Kidney (tissue), 14 donors: Measurements from ENCODE around the gene CRY1. TPM values are rescaled to one million over a fixed set of nuclear protein-coding genes. Genes with fewer than 3 reads are reported as not detected.
"Not testable (repeated sequence)": the region's sequence is repeated elsewhere in the genome, so short reads cannot be mapped to it uniquely, and the experiment has no call there.

Experiments used
- DNase-seq, 5 donors: peaks; one replicate each; pipeline ENCODE4 v3.0.0-alpha.2; 2013 to 2020
- FAIRE-seq: peaks from 2 replicates; lab custom pipeline; 2012; peaks lifted over from hg19 to GRCh38; lab: Jason Lieb, UNC
- H3K27ac ChIP-seq, 2 donors: one replicate each; pipeline ENCODE4 v1.7.0; 2013; ENCODE audit warnings: low read depth in 2 of 2, low read length in 2 of 2, inconsistent platforms in 1 of 2
- H3K27me3 ChIP-seq: one replicate; pipeline ENCODE4 v1.7.1; 2013; ENCODE audit warnings: low read length, inconsistent platforms; ENCODE audit not compliant: control insufficient read depth, insufficient read depth
- H3K36me3 ChIP-seq, 3 donors: one replicate each; pipeline versions ENCODE4 v1.7.0 to v1.7.1; 2013; ENCODE audit warnings: low read length in 3 of 3, control low read depth in 1 of 3, inconsistent platforms in 1 of 3; ENCODE audit not compliant: insufficient read depth in 3 of 3, control insufficient read depth in 2 of 3
- H3K4me1 ChIP-seq, 3 donors: one replicate each; pipeline versions ENCODE4 v1.7.0 to v1.7.1; 2013; ENCODE audit warnings: low read length in 3 of 3, inconsistent platforms in 1 of 3, low read depth in 1 of 3; ENCODE audit not compliant: control insufficient read depth in 2 of 3, insufficient read depth in 2 of 3
- H3K4me3 ChIP-seq, 3 donors: one replicate each; pipeline versions ENCODE4 v1.7.0 to v1.8.1; 2013; ENCODE audit warnings: low read length in 3 of 3, control low read depth in 1 of 3, inconsistent platforms in 1 of 3
- H3K9ac ChIP-seq, 3 donors: one replicate each; pipeline versions ENCODE4 v1.7.0 to v1.7.1; 2013; ENCODE audit warnings: low read length in 3 of 3, control low read depth in 1 of 3, inconsistent platforms in 1 of 3
- H3K9me3 ChIP-seq, 3 donors: one replicate each; pipeline versions ENCODE4 v1.7.0 to v1.7.1; 2013; ENCODE audit warnings: low read length in 3 of 3, control low read depth in 1 of 3, inconsistent platforms in 1 of 3; ENCODE audit not compliant: control insufficient read depth in 2 of 3, insufficient read depth in 1 of 3
- intact Hi-C: fragments of 100-400 bp; cut with DNase I; formaldehyde crosslinking; loops from one replicate; pipeline ENCODE4 v1.11.1; 2022
- polyA plus RNA-seq: library from polyadenylated mRNA; stranded (reverse); fragments of 350-450 nt; fragmentation: Illumina TruSeq; extraction: RNeasy Lipid Tissue Mini Kit (QIAGEN cat#74804); gene quantifications from one replicate; pipeline ENCODE4 v1.2.3, GENCODE V29; 2014; ENCODE audit warnings: low read depth, low replicate concordance; ENCODE audit not compliant: insufficient read depth
- total RNA-seq: library from RNA; stranded (reverse); fragmentation: NEBNext Ultra II Directional; extraction: Animal tissue kit (Norgen Biotek cat#: 25700); gene quantifications from one replicate; pipeline ENCODE4 v1.2.1, GENCODE V29; 2021
- TF ChIP-seq, protein P1 (sequence below): IDR thresholded peaks from 3 replicates; pipeline ENCODE4 v1.5.1; 2012; ENCODE audit warnings: mild to moderate bottlenecking, moderate library complexity, borderline replicate concordance; ENCODE audit not compliant: insufficient read depth; ENCODE audit errors: extremely low read depth
- donor health status: control.
- donor health status: control.
- donor health status: control.
- donor health status: control.
- donor health status: control.
- donor health status: DM: yes; HTN: yes; CAD: no.
- donor health status: Normal renal cell carcinoma (clear cell type).

Gene CRY1
- total and polyA plus RNA-seq, 2 donors from 2014 or later = 8.4 to 17.7 TPM

DNA sequence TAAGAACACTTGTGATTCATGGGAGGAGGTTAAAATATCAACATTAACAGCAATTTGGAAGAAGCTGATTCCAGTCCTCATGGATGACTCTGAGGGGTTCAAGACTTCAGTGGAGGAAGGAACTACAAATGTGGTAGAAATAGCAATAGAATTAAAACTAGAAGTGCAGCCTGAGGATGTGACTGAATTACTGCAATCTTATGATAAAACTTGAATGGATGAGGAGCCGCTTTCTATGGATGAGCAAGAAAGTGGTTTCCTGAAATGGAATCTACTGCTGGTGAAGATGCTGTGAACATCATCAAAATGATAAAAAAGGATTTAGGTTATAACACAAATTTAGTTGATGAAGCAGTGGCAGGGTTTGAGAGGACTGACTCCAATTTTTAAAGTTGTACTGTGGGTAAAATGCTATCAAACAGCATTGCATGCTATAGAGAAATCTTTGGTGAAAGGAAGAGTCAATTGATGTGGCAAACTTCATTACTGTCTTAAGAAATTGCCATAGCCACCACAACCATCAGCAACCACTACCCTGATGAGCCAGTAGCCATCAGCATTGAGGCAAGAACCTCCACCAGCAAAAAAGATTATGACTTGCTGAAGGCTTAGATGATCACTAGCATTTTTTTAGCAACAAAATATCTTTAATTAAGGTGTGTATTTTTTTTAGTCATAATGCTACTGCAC lies 80.5 kb downstream of the CRY1 start:
- H3K27me3 ChIP-seq = no peaks in the 10 kb centered on the region
- H3K27ac ChIP-seq = no peak overlapping the region
- FAIRE-seq = no peak
- H3K9ac ChIP-seq = no peak overlapping the region
- intact Hi-C loops = no loop called here
- no peak for DNase-seq
- no peak overlapping the region for H3K4me3 ChIP-seq
- no peaks in the 10 kb centered on the region for H3K4me1 ChIP-seq
- H3K36me3 ChIP-seq = peaks cover 0 to 2% (median 0%) of the 10 kb centered on the region in 3 donors
- no peaks in the 10 kb centered on the region for H3K9me3 ChIP-seq
- TF ChIP-seq, protein P1, sequence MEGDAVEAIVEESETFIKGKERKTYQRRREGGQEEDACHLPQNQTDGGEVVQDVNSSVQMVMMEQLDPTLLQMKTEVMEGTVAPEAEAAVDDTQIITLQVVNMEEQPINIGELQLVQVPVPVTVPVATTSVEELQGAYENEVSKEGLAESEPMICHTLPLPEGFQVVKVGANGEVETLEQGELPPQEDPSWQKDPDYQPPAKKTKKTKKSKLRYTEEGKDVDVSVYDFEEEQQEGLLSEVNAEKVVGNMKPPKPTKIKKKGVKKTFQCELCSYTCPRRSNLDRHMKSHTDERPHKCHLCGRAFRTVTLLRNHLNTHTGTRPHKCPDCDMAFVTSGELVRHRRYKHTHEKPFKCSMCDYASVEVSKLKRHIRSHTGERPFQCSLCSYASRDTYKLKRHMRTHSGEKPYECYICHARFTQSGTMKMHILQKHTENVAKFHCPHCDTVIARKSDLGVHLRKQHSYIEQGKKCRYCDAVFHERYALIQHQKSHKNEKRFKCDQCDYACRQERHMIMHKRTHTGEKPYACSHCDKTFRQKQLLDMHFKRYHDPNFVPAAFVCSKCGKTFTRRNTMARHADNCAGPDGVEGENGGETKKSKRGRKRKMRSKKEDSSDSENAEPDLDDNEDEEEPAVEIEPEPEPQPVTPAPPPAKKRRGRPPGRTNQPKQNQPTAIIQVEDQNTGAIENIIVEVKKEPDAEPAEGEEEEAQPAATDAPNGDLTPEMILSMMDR = no peak

DNA sequence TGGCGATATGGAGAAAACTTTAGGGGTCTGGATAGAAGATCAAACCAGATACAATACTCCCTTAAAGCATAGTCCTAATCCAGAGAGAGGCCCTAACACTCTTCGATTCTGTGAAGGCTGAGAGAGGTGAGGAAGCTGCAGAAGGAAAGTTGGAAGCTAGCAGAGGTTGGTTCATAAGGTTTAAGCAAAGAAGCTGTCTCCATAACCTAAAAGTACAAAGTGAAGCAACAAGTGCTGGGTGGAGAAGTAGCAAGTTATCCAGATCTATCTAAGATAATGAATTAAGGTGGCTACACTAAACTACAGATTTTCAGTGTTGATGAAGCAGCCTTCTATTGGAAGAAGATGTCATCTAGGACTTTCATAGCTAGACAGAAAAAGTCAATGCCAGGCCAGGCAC lies 81.8 kb downstream of the CRY1 start:
- Histone ChIP-seq H3K9me3 (no peaks in the 10 kb centered on the region), H3K4me1 (no peaks in the 10 kb centered on the region), H3K36me3 (no peaks in the 10 kb centered on the region), H3K4me3 (no peak overlapping the region), H3K9ac (no peak overlapping the region), H3K27me3 (no peaks in the 10 kb centered on the region), H3K27ac (no peak overlapping the region)
- DNase-seq (no peak), FAIRE-seq (no peak)
- intact Hi-C loops = no loop called here
- TF ChIP-seq, protein P1 = no peak

DNA sequence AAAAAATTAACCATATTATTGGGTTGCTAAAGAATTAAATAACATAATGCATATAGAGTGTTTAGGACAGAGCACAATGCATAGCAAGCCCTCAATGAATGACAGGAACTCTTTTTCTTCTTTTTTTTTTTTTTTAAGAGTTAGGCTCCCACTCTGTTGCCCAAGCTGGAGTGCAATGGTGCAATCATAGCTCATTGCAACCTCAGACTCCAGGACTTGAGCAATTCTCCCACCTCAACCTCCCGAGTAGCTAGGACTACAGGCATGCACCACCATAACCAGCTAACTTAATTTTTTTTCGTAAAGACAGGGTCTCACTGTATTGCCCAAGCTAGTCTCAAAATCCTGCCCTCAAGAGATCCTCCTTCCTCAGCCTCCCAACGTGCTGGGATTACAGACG lies 85.9 kb downstream of the CRY1 start:
- DNase-seq (no peak), FAIRE-seq (no peak)
- Histone ChIP-seq H3K9me3 (no peaks in the 10 kb centered on the region), H3K9ac (no peak overlapping the region), H3K4me3 (no peak overlapping the region), H3K36me3 (no peaks in the 10 kb centered on the region), H3K4me1 (no peaks in the 10 kb centered on the region), H3K27me3 (no peaks in the 10 kb centered on the region), H3K27ac (no peak overlapping the region)
- TF ChIP-seq, protein P1 = no peak
- intact Hi-C loops = no loop called here

DNA sequence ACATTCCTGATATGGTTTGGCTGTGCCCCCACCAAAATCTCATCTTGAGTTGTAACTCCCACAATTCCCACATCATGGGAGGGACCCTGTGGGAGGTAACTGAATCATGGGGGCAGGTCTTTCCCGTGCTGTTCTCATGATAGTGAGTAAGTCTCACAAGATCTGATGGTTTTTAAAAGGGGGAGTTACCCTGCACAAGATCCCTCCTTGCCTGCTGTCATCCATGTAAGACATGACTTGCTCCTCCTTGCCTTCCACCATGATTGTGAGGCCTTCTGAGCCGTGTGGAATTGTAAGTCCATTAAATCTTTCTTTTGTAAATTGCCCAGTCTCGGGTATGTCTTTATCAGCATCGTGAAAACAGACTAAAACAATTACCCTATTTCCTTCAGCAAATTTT lies 90.7 kb downstream of the CRY1 start:
- H3K9ac ChIP-seq, H3K27me3 ChIP-seq, DNase-seq, H3K4me1 ChIP-seq, H3K27ac ChIP-seq, H3K36me3 ChIP-seq, H3K9me3 ChIP-seq, intact Hi-C loops, FAIRE-seq, H3K4me3 ChIP-seq: not testable (repeated sequence)
